ENCODE measurements around the gene ZNF283.
"Not testable (repeated sequence)": the region's sequence is repeated elsewhere in the genome, so short reads cannot be mapped to it uniquely, and the experiment has no call there.

ZNF283 gene

DNA sequence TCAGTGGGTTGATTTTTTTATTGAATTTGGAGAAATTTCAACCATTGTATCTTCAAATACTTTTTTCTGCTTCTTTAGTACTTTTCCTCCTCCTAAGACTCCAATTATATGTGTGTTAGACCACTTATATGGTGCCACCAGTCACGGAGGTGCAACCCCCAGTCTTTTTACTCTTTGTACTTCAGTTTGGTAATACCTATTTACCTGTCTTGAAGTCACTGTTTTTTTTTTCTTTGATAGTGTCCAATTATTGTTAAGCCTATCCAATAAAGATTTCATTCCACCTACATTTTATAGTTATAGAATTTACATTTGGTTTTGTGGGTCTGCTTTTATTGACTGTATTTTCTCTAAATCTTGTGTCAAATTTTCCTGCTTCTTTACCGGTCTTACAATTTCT, 14.9 kb downstream of the ZNF283 start:
- in situ Hi-C loops (cut with MboI; ENCODE audit: low sequenced_read_pairs) = no loop called here

DNA sequence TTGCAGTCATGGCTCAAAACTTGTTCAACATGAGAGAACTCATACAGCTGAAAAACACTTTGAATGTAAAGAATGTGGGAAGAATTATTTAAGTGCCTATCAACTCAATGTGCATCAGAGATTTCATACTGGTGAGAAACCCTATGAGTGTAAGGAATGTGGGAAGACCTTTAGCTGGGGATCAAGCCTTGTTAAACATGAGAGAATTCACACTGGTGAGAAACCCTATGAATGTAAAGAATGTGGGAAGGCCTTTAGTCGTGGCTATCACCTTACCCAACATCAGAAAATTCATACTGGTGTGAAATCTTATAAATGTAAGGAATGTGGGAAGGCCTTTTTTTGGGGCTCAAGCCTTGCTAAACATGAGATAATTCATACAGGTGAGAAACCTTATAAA, 20.1 kb downstream of the ZNF283 start:
- in situ Hi-C loops (cut with MboI; ENCODE audit: low sequenced_read_pairs) = no loop called here

DNA sequence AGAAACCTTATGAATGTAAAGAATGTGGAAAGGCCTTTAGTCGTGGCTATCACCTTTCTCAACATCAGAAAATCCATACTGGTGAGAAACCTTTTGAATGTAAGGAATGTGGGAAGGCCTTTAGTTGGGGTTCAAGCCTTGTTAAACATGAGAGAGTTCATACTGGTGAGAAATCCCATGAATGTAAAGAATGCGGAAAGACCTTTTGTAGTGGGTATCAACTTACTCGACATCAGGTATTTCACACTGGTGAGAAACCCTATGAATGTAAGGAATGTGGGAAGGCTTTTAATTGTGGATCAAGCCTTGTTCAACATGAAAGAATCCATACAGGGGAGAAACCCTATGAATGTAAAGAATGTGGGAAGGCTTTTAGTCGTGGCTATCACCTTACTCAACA, 20.8 kb downstream of the ZNF283 start:
- in situ Hi-C loops (cut with MboI; ENCODE audit: low sequenced_read_pairs) = no loop called here

DNA sequence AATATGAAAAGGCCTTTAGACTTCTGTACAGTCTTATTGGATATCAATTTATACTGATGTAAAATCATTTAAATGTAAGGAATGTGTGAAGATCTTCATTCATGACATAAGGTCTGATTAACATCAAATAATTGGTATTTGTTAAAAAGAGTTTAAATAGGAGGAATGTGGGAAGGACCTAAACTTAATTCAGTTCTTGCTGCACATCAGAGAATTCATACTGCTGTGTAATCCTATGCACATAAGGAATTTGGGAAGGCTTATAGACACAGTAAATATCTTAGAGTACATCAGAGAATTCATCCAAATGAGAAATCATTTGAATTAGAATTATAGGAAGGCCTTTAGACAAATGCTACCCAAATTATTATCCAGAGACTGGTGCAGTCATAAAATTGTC, 21.7 kb downstream of the ZNF283 start:
- in situ Hi-C loops (cut with MboI; ENCODE audit: low sequenced_read_pairs) = no loop called here

DNA sequence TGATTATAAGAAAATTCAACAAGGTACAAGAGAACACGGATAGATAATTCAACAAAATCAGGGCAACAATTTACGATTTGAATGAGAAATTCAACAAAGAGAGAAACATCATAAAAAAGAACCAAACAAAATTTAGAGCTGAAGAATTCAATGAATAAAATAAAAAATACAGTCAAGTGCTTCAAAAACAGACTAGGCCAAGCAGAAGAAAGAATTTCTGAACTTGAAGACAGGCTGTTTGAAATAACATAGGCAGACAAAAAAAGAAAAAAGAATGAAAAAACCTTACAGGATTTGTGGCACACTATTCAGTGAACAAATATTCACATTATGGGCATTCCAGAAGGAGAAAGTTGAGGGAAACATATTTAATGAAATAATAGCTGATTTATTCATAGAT, 31.1 kb downstream of the ZNF283 start:
- in situ Hi-C loops (cut with MboI; ENCODE audit: low sequenced_read_pairs) = no loop called here

DNA sequence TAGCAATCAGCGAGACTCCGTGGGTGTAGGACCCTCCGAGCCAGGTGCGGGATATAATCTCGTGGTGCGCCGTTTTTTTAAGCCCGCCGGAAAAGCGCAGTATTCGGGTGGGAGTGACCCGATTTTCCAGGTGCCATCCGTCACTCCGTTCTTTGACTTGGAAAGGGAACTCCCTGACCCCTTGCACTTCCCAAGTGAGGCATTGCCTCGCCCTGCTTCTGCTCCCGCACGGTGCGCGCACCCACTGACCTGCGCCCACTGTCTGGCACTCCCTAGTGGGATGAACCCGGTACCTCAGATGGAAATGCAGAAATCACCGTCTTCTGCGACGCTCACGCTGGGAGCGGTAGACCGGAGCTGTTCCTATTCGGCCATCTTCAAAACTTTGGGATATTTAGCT, 39.8 kb downstream of the ZNF283 start:
- in situ Hi-C loops (cut with MboI; ENCODE audit: low sequenced_read_pairs) = not testable (repeated sequence)

DNA sequence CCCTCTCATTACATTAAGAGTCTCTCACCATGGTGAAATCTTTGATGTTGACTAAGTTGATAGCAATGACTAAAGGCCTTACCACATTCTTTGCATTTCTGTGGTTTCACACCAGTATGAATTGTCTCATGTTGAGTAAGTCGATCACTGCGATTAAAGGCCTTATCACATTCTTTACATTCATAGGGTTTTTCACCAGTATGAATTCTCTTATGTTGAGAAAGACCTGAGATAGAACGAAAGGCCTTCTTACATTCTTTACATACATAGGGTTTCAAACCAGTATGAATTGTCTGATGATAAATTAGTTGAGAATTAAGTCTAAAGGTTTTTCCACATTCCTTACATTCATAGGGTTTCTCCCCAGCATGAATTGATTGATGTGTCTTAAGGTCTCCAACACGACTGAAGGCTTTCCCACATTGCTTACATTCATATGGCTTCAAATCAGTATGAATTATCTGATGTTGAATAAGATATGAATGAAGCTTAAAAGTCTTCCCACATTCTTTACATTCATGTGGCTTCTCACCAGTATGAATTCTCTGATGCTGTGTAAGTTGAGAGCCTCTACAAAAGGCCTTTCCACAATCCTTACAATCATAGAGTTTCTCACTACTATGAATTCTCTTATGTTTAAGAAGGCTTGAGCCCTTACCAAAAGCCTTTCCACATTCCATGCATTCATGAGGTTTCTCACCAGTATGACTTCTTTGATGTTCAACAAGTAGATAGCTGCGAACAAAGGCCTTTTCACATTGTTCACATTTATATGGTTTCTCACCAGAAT, 45.6 kb downstream of the ZNF283 start:
- in situ Hi-C loops (cut with MboI; ENCODE audit: low sequenced_read_pairs) = no loop called here

DNA sequence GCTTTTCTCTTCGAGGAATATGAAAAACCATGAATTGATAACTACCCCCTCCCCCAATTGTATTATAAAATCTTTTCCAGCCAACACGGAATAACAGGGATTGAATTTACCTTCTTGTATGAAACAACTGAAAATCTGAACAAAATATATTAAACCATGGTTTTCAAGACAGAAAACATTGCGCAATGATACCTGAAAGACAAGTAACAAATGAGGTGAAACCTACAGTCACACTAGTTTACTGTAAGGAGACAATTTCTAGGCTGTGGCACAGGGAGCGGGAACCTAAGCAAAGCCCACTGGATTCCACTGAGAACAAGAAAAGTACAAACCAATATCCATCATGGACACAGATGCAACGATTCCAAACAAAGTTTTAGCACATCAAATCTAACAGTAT, 53.4 kb downstream of the ZNF283 start:
- in situ Hi-C loops (cut with MboI; ENCODE audit: low sequenced_read_pairs) = no loop called here

DNA sequence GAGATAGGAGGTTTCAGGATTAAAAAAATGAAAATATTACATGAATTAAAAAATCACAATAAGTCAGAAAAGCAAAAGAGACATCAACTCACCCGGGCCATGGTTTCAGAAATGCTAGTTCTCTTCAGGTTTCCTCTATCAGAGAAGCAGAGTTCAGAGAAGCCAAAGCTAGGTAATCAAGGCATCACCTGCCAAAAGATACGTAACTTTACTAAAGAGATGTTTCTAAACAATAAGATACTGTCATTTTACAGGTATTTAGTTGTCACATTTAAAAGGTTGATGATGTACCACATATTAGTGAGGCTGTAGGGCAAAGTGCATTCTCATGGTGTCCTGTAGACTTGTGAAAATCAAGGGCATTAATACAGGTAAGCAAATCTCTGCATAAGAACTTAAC, 56.7 kb downstream of the ZNF283 start, which contains the start of gene ZNF404:
TSS of gene ZNF404 (minus strand) at position 101 of the 400 bp plus-strand sequence.
- in situ Hi-C loops (cut with MboI; ENCODE audit: low sequenced_read_pairs) = no loop called here

DNA sequence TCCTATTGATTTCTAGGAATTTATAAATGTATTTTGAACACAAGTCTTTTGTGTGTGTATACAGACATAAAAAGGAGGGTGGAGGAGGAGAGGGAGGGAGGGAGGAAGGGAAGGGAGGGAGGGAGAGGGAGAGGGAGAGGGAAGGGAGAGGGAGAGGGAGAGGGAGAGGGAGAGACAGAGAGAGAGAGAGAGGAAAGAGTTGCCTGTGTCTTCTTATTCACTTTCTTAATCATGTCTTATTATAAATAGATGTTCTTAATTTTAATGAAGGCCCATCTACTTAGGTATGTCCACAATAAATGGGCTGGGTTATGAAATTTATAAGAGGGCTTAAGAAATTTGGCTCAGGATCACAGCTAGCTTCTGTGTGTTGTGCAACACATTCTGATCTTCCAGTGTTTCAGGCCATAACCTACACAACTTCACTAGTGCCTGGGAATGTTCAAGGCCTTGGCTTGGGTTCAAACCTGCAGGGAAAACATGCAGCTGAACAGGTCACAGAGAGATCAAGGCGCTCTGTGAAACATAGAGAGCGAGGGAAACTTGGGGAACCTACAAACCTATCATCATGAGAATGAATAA, 68.7 kb downstream of the ZNF283 start:
- in situ Hi-C loops (cut with MboI; ENCODE audit: low sequenced_read_pairs) = no loop called here
